Embryonic facial prominence (tissue), 1 donor: ENCODE results near the gene MEGF10.

ENCODE experiments used
- DNase-seq: peaks from one replicate; pipeline ENCODE4 v3.0.0-alpha.2; 2016; ENCODE audit errors: extremely low spot score

The MEGF10 gene

DNA sequence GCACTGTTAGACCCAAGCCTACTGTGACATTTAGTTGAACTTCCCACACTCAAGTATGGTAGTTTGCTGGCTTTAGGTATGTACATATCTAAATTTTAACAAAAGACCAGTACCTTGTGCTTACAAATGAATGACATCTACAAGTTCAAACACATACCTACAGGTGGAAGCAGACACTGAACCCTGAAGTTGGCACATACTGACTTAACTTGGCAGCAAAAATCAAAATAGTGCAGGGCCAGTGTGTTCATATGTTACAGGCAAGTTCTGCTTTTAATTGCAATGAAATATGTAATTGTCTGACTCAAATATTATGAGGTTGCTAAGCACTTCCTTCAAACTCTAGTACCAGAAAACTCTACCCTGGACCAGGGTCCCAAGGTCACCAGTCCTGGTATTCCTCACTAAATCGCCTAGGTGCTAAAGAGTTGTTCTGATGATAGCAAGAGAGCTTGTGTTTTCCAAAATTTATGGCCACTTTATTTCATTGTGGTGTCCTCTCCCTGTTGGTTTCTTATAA lies 77.4 kb downstream of the MEGF10 start:
- no peak for DNase-seq

DNA sequence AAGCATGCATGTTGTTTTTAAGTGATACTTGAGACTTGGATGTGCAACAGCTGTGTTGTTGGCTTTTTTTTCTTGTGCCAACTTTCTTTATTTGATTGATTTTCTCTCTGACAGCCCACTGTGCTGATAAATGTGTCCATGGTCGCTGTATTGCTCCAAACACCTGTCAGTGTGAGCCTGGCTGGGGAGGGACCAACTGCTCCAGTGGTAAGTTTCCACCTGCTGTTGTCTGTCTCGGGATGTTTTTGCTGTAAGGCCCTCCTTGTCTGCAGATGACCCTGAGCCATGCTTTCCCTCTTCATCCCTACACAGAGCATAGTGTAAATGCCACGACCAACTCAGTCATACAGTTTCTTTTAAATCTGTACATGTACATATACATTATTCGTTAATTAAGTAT lies 79.2 kb downstream of the MEGF10 start:
- no peak for DNase-seq

DNA sequence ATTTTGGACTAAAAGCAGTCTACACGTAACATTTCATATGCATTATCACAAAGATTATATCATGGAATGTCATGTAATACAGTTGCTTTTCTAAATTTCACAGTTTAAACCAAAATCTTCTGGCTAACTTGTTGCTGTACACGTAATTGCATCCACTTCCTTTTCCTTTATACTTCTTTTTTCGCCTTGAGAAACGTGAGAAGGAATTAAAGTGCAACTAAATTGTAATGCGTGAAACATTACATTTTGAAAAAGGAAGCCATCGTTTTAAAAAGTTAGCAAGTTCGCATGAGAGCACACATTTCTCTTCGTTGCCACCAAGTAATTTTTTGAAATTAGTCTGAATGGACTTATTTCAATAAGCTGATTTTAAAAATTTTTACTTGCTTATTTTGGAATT lies 80.0 kb downstream of the MEGF10 start:
- DNase-seq = no peak

DNA sequence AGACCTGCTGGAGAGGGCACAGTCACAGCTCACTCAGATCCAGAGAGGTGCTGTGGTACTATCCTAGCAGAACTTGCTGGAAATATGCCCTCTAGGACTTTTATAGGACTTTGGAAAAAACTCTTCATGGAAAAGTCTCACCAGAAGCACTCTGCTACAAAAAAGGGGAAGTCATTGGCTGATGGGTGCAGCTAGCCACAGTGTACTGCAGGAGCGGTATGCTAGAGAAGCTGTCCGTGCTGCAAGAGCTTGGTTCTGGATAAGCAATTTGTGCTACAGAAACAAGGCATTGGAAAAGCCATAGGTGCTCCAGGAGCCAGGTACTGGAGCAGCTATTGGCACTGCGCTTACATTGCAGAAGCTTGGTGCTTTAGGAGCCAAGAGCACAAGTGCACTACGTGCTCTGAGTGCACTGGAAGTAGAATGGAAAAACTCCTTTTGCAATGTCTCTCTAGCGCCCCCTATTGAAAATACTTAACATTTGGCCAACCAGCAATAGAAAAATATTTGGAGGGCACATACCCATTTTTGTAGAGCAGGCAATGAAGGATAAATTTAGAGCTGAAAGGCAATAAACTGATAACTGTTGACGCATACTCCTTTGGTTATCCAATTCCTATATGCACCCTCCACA lies 83.4 kb downstream of the MEGF10 start:
- no peak for DNase-seq

DNA sequence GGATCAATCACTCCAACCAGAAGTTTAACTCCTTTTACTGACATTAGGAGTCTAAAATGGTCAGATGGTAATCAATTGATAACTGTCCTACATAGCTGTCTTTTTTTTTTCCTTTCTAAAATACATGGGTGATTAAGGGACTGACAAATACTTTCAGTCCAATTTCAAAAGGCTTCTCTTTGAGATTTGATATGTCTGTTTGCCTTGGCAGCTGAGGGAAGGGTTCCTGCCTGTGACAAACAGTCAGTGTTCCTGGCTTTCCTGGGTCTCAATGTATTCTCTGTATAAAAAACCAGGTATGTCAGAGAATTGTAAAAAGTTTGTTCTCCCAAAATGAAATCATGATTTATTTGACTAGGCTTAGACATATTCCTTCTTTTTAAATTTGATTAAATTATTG lies 84.5 kb downstream of the MEGF10 start:
- no peak for DNase-seq

DNA sequence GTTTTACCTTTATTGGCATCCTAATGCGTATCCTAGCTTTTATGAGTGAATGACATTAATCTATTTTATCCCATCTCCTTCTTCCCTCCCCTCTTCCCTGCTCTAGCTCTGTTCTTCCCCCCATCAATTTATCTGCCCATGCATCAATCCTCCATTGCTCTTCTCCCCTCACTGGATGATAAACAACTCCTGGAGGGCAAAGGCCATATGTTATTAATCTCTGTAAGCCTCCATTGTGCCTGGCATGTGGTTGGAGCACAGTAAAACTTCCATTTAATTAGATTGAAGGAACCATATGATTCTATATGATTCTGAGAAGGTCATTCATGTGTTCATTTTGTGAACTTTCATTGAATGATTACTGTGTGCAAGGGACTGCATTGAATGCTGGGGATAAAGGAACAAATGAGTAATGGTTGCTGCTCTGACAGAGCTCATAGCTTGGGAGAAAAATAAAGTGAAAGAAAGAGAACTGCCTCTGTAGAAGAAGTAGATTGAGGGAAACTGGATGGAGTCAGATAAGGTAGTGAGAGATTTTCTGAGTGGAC lies 85.0 kb downstream of the MEGF10 start:
- no peak for DNase-seq

DNA sequence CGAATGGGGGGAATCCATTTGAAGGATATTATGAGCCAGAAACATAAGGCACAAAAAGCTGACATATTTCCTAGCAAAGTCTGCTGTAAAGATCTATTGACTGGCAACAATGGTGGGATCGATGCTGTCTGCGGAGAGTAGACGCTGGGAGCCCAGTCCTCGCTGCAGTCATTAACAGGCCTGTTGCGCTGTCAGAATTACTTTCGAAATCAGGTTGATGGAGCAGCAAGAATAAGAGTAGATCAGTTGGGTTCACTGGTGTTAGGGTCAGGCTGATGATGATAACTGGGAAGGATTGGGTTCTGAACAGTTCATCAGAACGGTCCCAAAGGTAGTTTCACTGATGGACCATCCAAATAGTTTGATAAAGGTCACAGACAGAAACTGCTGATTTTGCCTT lies 87.1 kb downstream of the MEGF10 start:
- no peak for DNase-seq

DNA sequence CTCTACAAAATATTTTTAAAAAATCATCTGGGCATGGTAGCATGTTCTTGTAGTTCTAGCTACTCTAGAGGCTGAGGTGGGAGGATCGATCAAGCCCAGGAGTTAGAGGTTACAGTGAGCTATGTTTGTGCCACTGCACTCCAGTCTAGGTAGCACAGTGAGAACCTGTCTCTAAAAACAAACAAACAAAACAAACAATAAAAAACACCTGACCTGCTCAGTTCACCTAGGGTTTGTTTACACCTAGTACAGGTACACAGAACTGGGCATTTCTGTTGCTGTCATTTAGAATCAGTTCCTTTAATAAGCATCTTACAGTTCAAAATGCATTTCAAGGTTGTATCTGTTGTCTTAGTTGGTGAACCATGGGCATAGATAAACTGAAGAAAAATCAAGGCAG lies 95.3 kb downstream of the MEGF10 start:
- DNase-seq = no peak

DNA sequence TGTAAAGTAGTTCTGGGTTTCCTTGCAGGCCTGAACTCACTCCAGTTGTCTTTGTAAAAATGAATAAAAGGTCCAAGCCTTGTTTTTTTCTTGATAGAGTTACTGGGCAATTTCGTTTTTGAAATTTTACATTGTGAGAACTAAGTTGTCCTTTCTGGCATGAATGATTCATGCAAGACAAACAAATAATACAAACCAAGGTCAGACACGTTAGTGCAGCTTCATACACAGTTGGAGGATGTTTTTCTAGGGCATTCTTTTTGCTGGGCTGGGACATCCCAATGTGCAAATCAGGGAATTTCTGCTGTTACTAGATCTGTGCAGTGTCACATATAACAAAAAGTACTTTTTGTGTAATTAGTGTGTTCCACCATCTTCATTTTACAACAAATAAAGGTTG lies 96.0 kb downstream of the MEGF10 start:
- DNase-seq = no peak

DNA sequence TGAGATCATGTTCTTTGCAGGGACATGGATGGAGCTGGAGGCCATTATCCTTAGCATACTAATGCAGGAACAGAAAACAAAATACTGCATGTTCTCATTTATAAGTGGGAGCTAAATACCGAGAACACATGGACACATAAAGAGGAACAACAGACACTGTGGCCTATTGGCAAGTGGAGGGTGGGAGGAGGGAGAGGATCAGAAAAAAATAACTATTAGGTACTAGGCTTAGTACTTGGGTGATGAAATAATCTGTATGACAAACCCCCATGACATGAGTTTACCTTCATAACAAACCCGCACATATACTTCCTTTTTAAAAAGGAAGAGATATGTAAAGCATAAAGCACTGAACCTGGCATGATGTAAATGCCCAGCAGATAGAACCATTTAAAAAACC lies 99.0 kb downstream of the MEGF10 start:
- DNase-seq = no peak

DNA sequence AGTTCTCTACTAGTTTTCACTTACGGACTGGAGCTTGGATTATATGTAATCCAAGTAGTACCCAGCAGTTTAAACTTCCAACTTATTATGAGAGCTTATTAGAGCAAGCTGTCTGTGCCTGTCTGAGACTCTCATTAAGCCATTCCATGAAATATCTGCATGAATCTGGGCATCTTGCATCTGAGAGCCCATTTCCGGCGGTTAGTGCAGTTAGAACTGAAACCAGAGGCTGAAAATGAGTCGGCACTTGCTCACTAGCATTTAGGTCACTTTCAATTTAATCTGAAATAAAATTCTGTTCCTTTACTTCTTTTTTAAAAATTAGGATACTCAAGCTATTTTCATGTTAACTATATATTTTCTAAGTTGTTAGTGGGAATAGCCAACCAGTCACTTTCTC lies 102.2 kb downstream of the MEGF10 start:
- no peak for DNase-seq

DNA sequence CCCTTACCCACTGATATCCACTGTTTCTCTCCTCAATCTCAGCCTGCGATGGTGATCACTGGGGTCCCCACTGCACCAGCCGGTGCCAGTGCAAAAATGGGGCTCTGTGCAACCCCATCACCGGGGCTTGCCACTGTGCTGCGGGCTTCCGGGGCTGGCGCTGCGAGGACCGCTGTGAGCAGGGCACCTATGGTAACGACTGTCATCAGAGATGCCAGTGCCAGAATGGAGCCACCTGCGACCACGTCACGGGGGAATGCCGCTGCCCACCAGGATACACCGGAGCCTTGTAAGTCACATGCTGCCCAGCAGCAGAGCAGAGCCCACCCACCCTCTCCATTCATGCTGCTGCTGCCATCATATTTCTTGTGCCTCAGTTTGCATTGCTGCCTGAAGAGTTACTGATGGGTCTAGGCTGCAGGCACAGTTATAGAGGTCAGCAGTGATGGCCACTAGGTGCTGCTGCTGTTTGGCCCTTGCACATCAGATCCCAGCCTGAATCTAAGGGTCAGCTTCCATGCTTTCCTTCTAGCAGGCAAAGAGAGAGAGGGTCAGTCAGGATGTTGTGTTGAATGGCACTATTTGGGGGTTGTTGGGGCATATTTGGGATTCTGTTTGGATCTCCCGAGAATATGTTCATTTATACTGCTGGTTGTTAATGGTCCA lies 106.0 kb downstream of the MEGF10 start:
- DNase-seq = no peak

DNA sequence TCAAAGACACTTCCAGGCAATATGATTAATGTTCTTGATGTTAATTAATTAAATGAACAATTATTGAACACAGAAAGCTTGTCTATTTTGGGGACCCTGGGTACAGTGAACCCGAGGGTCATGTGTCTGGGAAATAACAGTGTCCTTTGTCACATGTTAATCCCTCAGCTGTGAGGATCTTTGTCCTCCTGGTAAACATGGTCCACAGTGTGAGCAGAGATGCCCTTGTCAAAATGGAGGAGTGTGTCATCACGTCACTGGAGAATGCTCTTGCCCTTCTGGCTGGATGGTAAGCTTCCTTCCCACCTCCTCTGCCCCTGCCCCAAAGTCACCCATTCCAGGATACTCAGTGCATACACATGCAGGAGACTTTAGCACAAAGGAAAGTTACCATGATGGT lies 107.9 kb downstream of the MEGF10 start:
- no peak for DNase-seq

DNA sequence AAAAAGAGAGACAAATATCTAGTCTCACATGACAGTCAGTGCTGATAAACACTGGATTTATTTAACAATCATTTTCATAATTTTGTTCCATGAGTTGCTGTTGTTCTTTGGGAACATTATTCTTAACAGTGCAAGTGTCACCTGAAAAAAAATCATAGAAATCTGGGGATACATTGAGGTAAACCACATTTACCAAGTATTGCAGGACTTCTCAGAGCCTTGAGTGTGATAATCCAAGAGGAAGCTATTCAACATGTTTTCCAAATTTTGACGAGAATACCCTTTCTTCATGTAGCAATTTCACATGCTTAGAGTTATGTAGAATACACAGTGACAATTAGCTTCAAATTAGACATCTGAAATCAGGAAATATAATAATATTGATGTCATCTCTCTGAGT lies 108.5 kb downstream of the MEGF10 start:
- DNase-seq = no peak

DNA sequence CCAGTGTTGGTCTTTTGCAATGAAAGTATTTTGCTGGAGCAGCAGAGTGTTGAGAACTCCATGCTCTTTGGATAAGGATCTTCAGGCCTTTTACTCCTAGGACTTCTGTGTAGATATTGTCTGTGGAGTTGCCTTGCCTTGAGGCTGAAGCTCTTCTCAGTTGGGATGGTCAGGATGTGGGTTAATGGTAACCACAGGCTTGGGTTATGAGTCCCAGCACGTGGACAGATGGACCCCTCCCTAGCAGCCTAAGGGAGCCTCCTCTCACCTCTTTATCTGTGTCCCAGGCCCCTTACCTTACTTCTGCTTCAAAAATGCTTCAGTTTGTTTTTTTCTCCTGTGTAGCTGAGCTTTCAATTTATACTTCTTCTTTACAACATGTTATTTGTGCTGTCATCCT lies 109.9 kb downstream of the MEGF10 start:
- no peak for DNase-seq

DNA sequence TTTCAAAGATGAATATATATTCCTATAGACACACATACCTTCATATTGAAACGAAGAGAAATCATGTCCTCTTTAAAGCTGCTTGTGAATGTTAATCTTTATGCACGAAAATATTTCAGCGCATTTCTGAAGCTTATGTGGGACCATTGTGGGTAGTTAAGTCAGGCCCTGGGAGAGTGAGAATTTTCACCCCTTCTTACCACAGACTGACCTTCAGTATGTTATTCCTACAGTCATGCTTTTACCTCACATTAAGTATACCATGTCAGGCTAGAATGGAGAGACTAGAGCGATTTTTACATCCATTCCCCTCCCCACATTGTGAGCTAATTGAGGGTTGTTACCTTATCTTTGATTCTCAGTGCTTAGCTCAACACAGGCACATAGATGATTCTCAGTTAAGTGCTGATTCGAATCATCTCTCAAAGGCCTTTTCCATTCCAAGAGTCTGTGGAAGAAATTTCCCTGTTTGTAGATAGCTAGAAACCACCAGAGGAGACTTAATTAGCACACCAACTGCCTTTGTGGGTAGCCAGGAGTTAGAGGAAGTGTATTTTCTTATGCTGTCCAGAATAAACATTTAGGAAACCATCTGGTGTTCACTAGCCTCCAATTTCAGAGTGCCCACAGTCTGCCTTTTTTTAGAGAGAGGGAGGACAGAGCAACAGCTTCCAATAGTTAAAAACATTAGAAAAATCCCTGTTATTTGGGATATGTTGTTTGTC lies 110.5 kb downstream of the MEGF10 start:
- no peak for DNase-seq

DNA sequence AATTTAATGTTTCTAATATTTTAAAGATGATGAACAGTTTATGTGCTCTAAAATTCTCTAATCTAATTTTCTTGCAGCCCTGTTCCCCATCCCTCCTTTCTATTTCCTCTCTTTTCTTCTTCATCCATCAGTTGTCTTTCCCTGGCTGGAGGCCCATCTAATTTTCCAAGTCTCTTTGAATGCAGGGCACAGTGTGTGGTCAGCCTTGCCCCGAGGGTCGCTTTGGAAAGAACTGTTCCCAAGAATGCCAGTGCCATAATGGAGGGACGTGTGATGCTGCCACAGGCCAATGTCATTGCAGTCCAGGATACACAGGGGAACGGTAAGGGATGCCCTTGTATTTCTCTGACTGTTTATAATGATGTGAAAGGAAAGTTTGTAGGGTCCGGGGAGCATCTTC lies 111.8 kb downstream of the MEGF10 start:
- DNase-seq = no peak

DNA sequence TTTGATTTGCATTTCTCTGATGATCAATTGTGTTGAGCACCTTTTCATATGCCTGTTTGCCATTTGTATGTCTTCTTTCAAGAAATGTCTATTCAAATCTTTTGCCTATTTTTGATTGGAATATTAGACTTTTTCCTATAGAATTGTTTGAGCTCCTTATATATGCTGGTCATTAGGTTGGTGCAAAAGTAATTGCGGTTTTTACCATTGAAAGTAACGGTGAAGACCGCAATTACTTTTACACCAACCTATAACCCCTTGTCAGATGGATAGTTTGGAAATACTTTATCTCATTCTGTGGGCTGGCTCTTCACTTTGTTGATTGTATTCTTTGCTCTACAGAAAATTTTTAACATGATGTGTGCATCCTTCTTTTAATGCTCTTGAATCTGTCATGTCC lies 113.6 kb downstream of the MEGF10 start:
- no peak for DNase-seq

DNA sequence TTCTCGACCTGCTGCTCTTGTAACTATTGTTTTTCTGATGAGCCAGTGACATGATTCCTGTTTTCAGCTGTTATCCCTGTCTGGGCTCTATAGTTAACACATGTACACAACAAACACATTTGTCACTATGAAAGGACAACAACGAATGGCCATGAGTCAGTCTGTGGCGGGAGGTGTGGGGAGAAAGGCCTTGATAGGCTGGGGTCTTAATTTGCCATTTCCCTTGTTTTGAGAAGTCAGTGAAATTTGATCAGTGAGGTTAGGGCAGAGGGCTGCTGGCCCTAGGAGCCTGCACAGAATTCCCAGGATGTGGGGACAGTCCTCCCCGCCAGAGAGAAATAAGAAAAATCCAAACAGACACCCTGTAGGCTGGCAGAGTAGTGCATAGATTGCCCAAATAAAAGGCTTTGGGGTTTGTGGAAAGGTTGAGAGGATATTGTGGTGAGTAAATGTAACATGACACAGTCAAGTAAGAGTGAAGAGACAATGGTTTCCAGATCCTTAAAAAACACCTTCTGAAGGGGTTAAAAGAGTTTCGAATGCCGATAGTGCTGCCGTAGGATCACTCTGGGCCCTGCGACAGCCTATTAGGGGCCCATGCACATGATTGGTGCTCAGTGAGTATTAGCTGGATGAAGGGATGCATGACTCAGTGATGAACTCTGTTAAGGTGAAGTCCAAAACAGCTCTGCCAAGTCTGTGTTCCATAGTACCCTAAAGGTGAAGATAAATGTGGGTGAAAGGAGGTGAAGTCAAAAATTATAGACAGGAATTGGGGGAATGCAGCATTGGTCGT lies 115.9 kb downstream of the MEGF10 start:
- DNase-seq = no peak

DNA sequence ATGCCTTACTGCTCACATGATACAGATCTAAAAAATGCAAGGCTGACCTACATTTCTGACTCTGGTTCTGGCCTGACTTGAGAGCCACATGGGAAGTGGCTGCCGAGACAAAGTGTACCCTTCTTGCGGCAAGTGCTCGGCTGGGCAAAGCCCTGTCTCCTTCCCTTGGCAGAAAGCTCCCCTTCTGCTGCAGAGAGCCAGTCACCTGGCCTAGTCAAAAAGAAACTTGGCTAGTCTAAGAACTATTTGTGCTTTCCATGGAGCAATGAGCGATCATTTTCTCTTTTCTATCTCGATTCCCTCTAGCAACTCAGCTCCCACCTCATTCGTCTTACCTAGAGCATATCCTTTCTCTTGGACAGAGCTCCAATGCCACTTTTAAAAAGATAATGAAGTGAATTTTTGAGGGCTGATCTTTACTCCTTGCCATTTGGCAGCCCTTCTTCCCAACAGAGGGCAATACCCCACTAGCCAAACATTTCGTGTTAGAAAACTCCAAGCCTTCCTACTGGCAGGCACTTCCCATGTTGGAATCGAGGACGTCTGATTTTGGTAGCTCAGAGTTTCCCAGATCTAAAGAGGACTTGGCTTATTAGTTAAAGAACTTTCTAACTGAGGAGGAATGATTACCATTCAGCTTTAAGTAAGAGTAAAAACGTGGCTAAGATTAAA lies 118.8 kb downstream of the MEGF10 start:
- no peak for DNase-seq

DNA sequence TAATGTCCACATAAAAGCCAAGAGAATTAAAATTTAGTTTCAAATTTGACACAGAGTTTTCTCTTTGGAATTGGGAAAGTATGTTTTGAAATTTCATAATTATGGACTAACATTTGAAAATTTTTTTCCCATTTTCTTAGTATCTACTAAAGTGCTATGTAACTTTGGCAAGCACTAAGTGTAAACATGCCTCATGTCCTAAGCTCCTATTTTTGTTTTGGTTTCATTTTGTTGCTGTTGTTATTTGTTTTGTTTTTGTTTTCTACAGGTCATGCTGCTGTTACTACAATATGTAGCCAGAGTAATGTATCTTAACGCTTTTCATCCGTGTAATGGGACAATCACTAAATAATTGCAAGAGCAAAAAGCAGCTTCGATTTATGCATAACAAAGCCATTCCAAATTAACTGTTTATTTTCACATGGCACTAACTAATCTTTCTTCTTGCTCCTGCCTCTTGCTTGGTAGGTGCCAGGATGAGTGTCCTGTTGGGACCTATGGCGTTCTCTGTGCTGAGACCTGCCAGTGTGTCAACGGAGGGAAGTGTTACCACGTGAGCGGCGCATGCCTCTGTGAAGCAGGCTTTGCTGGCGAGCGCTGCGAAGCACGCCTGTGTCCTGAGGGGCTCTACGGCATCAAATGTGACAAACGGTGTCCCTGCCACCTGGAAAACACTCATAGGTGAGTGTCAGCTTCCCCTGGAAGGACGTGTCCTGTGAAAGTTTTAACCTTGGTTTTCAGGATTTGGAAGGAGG lies 119.5 kb downstream of the MEGF10 start:
- no peak for DNase-seq
